GM21526 (cell line): ENCODE results near the gene MOCS3.

ENCODE experiments used
- ATAC-seq: cut with Tn5 transposase; IDR thresholded peaks from one replicate; pipeline ENCODE4 v1.9.1; 2021; ENCODE audit warnings: moderate library complexity; ENCODE audit not compliant: unreplicated experiment, low FRiP score

MOCS3 gene, protein sequence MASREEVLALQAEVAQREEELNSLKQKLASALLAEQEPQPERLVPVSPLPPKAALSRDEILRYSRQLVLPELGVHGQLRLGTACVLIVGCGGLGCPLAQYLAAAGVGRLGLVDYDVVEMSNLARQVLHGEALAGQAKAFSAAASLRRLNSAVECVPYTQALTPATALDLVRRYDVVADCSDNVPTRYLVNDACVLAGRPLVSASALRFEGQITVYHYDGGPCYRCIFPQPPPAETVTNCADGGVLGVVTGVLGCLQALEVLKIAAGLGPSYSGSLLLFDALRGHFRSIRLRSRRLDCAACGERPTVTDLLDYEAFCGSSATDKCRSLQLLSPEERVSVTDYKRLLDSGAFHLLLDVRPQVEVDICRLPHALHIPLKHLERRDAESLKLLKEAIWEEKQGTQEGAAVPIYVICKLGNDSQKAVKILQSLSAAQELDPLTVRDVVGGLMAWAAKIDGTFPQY

GRCh38 chr20:50958615-50959542 is at the start of gene MOCS3:
Gene MOCS3 (plus strand): TSS chr20:50958818. CDS start chr20:50958843, 25 bp downstream.
- peak; percentile 69 for ATAC-seq

GRCh38 chr20:50909413-50909812 is 49.2 kb upstream of the MOCS3 start:
- no peak for ATAC-seq

DNA sequence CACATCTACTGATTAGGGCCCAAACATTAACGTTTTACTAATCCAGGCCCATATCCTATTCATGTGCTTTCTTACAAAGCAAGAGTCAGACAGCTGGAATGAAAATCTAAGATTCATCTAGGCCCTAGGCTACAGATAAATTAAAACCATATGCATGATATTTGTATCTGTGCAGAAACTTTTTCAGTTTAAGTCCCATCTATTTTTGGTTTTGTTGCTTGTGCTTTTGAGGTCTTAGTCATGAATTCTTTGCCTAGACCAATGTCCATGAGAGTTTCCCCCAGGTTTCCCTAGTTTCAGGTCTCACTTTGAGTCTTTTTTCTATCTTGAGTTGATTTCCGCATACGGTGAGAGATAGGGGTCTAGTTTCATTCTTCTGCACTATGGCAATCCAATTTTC is 47.6 kb upstream of the MOCS3 start:
- no peak for ATAC-seq

- no peak for ATAC-seq
These were observed 46.9 kb upstream of the MOCS3 start for GRCh38 chr20:50911716-50912115.

- no peak for ATAC-seq
These were observed 44.8 kb upstream of the MOCS3 start for GRCh38 chr20:50913690-50914375.

GRCh38 chr20:50915424-50915823 is 43.2 kb upstream of the MOCS3 start:
- ATAC-seq: no peak

GRCh38 chr20:50916257-50916656 is 42.4 kb upstream of the MOCS3 start:
- no peak for ATAC-seq

GRCh38 chr20:50916934-50917333 is 41.7 kb upstream of the MOCS3 start:
- ATAC-seq: no peak

GRCh38 chr20:50918403-50918802 is 40.2 kb upstream of the MOCS3 start:
- no peak for ATAC-seq

DNA sequence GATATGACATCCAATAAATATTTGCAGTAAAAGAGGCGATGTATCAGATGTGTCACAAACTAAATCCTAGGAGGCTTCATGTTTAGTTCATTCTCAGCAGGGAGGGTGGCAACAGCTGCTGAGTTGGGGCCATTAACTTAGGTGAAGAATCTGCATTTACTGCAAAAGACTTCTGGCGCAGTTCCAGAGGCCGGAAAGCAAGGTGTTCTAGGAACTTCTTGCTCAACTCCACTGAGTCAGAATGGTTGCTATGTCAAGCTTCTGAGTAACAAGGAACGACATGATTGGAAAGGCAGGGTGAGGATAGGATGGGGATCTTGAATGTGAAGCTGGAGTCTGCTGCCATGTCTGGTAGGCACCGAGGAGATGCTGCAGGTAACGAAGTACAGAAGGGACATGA is 39.1 kb upstream of the MOCS3 start:
- ATAC-seq: no peak

GRCh38 chr20:50920997-50921396 is 37.6 kb upstream of the MOCS3 start:
- no peak for ATAC-seq

DNA sequence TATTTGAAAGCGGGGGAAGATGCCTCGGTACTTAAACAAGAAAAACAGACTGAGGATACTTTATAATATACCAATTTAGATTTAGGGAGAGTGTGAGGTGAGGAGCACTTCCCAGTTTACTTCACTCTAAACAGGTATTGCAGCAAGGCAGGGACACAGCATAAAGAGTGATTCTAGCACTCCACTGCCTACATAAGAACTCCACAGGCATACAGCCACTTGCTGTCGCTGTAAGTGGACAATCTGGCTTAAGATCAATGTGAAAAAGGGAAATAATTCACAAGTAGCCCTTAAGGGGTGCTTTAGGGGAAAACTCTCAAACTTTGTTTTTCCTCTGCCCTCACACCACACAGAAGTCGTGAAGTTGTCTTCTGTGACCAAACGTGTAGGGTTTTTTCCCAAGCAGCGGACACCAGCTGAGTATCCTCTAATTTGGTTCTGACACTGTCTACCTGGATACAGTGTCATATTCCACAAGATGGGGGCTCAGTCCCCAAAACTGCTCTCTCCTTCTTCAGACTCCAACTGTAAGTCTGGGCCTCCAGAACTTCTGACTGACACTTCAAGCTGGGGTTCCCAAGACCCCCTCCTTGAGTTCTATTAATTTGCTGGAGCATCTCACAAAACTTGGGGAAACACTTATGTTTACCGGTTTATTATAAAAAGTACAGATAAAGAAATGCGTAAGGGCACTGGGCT is 36.7 kb upstream of the MOCS3 start:
- no peak for ATAC-seq

- ATAC-seq: no peak
These were observed 34.2 kb upstream of the MOCS3 start for GRCh38 chr20:50924261-50924920.

- ATAC-seq: no peak
These were observed 32.1 kb upstream of the MOCS3 start for GRCh38 chr20:50926530-50926929.

- no peak for ATAC-seq
These were observed 30.1 kb upstream of the MOCS3 start for GRCh38 chr20:50928469-50928868.

GRCh38 chr20:50929299-50930138 is 29.1 kb upstream of the MOCS3 start:
- ATAC-seq: peak; percentile 58

- ATAC-seq: peak; percentile 1
These were observed 28.3 kb upstream of the MOCS3 start for GRCh38 chr20:50930139-50930975.

GRCh38 chr20:50930976-50931305 is 27.7 kb upstream of the MOCS3 start:
- ATAC-seq: peak; percentile 18
